ENCODE data around the gene SLC22A15.
A peak's percentile ranks its signal among the peaks of the same experiment; 100 is the strongest.

The SLC22A15 gene

DNA sequence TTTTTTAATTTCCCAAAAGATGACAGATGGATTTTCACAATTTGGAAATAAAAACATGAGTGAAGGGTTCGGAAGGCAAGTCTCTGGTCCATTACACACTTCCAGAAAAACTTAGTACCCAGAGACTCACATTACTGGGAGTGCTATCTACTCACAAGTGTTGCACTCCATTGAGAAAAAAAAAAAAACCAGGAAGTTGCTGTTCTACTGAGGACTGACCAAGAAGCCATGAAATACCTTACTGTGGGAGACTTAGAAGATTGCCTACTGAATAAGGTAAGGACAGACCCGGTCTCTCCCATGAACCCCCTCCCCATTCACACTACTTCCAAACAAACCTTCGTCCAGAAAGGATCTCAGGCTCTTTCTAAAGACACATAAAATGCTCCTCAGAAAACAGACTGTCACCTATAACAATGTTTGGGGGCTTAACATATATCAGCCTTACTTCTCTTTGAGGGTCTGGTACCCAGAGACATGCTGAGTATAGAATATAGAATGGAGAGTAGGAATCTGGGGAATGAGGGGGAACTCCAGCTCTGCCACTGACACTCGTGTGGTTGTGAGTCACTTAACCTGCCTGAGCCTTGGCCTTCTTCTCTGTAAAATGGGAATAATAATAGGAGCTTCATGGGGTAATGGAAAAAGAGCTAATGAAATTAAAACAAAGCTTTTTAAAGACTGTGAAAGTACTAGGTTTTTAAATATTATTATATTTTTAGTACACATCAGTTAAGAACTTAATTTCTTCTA, 136.3 kb downstream of the SLC22A15 start:
- peaks cover 27% of the 10 kb centered on the region for H3K4me1 Mint-ChIP-seq
- H3K36me3 Mint-ChIP-seq (ENCODE audit: low read depth): no peaks in the 10 kb centered on the region
- H3K4me3 Mint-ChIP-seq: no peak overlapping the region
- H3K27ac Mint-ChIP-seq: peak overlapping the region in 1 of 3 experiments; percentile 85
- H3K27me3 Mint-ChIP-seq (ENCODE audit: low read depth): peaks cover 7% of the 10 kb centered on the region
- TF ChIP-seq CTCF (IDR thresholded peaks at IDR 0.05; ENCODE audit: unreplicated experiment in 3 of 3): no peak
- no peaks in the 10 kb centered on the region for H3K9me3 Mint-ChIP-seq

DNA sequence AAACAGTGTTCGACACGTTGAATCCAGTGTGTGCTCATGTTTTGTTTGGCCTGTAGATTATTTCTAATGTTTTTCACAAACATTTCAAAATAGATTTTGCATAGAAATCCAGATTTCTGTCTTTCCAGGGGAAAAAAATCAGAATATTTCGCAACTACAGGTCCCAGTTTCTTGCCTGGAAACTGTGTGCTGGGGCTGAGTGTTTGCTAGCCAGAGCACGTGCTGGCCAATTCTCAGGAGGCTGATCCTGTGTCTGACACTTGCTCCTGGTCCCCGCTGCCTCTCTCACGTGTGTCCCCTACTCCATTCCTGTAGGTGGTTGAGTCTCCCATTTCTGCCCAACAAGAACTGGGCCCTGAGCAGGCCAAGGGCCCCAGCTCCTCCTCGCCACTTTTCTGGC, 137.3 kb downstream of the SLC22A15 start:
- no peaks in the 10 kb centered on the region for H3K36me3 Mint-ChIP-seq (ENCODE audit: low read depth)
- peaks cover 27% of the 10 kb centered on the region for H3K4me1 Mint-ChIP-seq
- peaks cover 7% of the 10 kb centered on the region for H3K27me3 Mint-ChIP-seq (ENCODE audit: low read depth)
- peak overlapping the region in 1 of 3 experiments; percentile 4 for H3K27ac Mint-ChIP-seq
- no peak for TF ChIP-seq CTCF (IDR thresholded peaks at IDR 0.05; ENCODE audit: unreplicated experiment in 3 of 3)
- no peak overlapping the region for H3K4me3 Mint-ChIP-seq
- no peaks in the 10 kb centered on the region for H3K9me3 Mint-ChIP-seq

GRCh38 chr1:116115476-116116439, 139.4 kb downstream of the SLC22A15 start:
- peaks cover 18% of the 10 kb centered on the region for H3K4me1 Mint-ChIP-seq
- no peak overlapping the region for H3K4me3 Mint-ChIP-seq
- no peaks in the 10 kb centered on the region for H3K9me3 Mint-ChIP-seq
- no peak for TF ChIP-seq CTCF (IDR thresholded peaks at IDR 0.05; ENCODE audit: unreplicated experiment in 3 of 3)
- H3K36me3 Mint-ChIP-seq (ENCODE audit: low read depth): no peaks in the 10 kb centered on the region
- peaks cover 7% of the 10 kb centered on the region for H3K27me3 Mint-ChIP-seq (ENCODE audit: low read depth)
- H3K27ac Mint-ChIP-seq: no peak overlapping the region

DNA sequence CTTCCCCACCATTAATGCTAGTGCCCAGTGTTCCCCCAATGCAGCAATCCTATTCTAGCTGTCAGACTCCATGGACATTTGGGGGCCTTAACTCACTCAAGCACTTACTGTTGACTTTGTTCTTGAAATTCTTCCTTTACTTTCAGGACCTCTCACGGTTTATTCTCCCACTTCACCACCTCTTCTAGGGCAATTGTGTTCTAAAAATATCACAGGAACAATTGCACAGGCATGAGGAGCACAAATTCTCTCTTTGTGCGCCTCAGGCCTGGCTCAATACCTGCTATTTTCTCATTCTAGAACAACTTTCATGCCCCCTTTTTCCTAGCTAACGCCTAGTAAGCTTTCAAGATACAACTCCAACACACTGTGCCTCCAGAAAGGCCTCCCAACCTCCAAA, 142.2 kb downstream of the SLC22A15 start:
- H3K27ac Mint-ChIP-seq: no peak overlapping the region
- H3K36me3 Mint-ChIP-seq (ENCODE audit: low read depth): no peaks in the 10 kb centered on the region
- H3K4me1 Mint-ChIP-seq: peaks cover 6% of the 10 kb centered on the region
- no peak overlapping the region for H3K4me3 Mint-ChIP-seq
- H3K9me3 Mint-ChIP-seq: no peaks in the 10 kb centered on the region
- peaks cover 4% of the 10 kb centered on the region for H3K27me3 Mint-ChIP-seq (ENCODE audit: low read depth)
- no peak for TF ChIP-seq CTCF (IDR thresholded peaks at IDR 0.05; ENCODE audit: unreplicated experiment in 3 of 3)
